Measurements from ENCODE around the gene PABPN1L. TPM values are rescaled to one million over a fixed set of nuclear protein-coding genes. Genes with fewer than 3 reads are reported as not detected.

Gene PABPN1L
- total and polyA plus RNA-seq, 10 of the 15 experiments (the other 5 are each of a cell fraction or from before 2014, with no cell fraction given) = not detected

DNA sequence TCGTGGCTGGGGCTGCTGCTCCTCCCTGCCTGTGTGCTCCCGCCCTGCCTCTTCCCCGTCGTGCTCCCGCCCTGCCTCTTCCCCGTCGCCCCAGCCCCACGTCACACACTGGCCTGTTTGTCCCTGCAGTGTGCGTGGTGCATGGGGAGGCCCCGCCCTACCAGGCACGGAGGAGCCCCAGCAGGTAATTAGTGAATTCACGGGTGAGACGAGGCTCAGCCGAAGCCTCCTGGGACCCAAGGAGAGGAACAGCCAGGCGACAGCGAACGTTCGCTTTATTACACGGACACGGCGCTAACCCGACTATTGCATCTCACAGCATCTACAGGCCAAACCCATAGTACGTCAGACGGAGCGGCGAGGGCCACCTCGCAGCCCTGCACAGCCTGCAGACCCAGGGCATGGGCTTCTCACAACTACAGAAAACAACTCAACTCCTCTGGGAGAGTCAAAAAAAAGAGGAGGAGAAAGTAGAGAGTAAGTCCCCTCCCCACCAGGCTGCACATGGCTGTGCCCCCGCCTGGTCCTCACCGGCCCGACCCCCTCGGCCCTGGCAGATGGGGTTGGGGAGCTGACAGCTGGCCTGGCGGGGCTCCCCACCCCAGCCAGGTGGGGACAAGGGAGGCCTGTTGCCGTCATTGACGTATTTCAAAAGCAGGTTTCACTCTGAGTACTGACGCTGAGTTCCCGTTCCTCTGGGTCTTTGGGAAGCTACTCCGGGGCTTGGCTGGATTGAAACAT, 4.3 kb upstream of the PABPN1L start (continued):
- TF ChIP-seq HDAC2 (IDR thresholded peaks at IDR 0.05) = no peak
- no peak for TF ChIP-seq JUND (IDR thresholded peaks at IDR 0.05; ENCODE audit: low read depth, low read length)
- TF ChIP-seq SPI1 (IDR thresholded peaks at IDR 0.05; ENCODE audit: borderline replicate concordance, insufficient read depth, low read depth, low read length) = peak; percentile 27; the same call in 1 of the 2 replicates
- TF ChIP-seq, protein P1, sequence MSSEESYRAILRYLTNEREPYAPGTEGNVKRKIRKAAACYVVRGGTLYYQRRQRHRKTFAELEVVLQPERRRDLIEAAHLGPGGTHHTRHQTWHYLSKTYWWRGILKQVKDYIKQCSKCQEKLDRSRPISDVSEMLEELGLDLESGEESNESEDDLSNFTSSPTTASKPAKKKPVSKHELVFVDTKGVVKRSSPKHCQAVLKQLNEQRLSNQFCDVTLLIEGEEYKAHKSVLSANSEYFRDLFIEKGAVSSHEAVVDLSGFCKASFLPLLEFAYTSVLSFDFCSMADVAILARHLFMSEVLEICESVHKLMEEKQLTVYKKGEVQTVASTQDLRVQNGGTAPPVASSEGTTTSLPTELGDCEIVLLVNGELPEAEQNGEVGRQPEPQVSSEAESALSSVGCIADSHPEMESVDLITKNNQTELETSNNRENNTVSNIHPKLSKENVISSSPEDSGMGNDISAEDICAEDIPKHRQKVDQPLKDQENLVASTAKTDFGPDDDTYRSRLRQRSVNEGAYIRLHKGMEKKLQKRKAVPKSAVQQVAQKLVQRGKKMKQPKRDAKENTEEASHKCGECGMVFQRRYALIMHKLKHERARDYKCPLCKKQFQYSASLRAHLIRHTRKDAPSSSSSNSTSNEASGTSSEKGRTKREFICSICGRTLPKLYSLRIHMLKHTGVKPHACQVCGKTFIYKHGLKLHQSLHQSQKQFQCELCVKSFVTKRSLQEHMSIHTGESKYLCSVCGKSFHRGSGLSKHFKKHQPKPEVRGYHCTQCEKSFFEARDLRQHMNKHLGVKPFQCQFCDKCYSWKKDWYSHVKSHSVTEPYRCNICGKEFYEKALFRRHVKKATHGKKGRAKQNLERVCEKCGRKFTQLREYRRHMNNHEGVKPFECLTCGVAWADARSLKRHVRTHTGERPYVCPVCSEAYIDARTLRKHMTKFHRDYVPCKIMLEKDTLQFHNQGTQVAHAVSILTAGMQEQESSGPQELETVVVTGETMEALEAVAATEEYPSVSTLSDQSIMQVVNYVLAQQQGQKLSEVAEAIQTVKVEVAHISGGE (CRISPR knock-in tag; IDR thresholded peaks at IDR 0.05) = no peak
- no peak for TF ChIP-seq HDAC6 (IDR thresholded peaks at IDR 0.05; ENCODE audit: unreplicated experiment)
- no peak for TF ChIP-seq PAX8 (IDR thresholded peaks at IDR 0.05)
- no peak for TF ChIP-seq NFYA (IDR thresholded peaks at IDR 0.05; ENCODE audit: borderline replicate concordance, low read depth, low read length)
- no peak for TF ChIP-seq CHD4 (IDR thresholded peaks at IDR 0.05)
- TF ChIP-seq E4F1 (IDR thresholded peaks at IDR 0.05; ENCODE audit: borderline replicate concordance, partially characterized antibody) = no peak
- TF ChIP-seq FOS (IDR thresholded peaks at IDR 0.05; ENCODE audit: borderline replicate concordance, extremely low read depth, insufficient read length) = no peak
- no peak for TF ChIP-seq TBL1XR1 (IDR thresholded peaks at IDR 0.05; ENCODE audit: low read depth, low read length)
- TF ChIP-seq BACH1 (IDR thresholded peaks at IDR 0.05; ENCODE audit: borderline replicate concordance) = no peak
- TF ChIP-seq, protein P2, sequence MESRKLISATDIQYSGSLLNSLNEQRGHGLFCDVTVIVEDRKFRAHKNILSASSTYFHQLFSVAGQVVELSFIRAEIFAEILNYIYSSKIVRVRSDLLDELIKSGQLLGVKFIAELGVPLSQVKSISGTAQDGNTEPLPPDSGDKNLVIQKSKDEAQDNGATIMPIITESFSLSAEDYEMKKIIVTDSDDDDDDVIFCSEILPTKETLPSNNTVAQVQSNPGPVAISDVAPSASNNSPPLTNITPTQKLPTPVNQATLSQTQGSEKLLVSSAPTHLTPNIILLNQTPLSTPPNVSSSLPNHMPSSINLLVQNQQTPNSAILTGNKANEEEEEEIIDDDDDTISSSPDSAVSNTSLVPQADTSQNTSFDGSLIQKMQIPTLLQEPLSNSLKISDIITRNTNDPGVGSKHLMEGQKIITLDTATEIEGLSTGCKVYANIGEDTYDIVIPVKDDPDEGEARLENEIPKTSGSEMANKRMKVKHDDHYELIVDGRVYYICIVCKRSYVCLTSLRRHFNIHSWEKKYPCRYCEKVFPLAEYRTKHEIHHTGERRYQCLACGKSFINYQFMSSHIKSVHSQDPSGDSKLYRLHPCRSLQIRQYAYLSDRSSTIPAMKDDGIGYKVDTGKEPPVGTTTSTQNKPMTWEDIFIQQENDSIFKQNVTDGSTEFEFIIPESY (IDR thresholded peaks at IDR 0.05) = no peak
- no peak for TF ChIP-seq CREM (IDR thresholded peaks at IDR 0.05; ENCODE audit: low read depth)
- TF ChIP-seq RFX5 (IDR thresholded peaks at IDR 0.05; ENCODE audit: low read depth, low read length) = no peak
- TF ChIP-seq ZNF622 (IDR thresholded peaks at IDR 0.05) = no peak
- TF ChIP-seq RBBP5 (conservative IDR thresholded peaks at IDR 0.05) = no peak
- TF ChIP-seq ZNF384 (IDR thresholded peaks at IDR 0.05; ENCODE audit: borderline replicate concordance, low read depth, low read length) = no peak
- TF ChIP-seq TCF7 (IDR thresholded peaks at IDR 0.05; ENCODE audit: borderline replicate concordance) = no peak
- no peak for TF ChIP-seq ESRRA (IDR thresholded peaks at IDR 0.05; ENCODE audit: low read length)
- 0 out of 2 replicates have a peak, but pooled peaks have one; percentile 11 for TF ChIP-seq POLR2A (IDR thresholded peaks at IDR 0.05; ENCODE audit: low read depth, low read length)
- 0 out of 4 replicates have a peak, but pooled peaks of 1 of the 2 experiments have one; percentile 25 for TF ChIP-seq IKZF2 (IDR thresholded peaks at IDR 0.05)
